Parathyroid adenoma (tissue), 2 donors: ENCODE results near the gene GPHA2.

Experiments used
- H2AFZ ChIP-seq: fragments of 300-600 bp; sonication (generic); one replicate; pipeline ENCODE4 v1.7.0; 2017; ENCODE audit warnings: antibody characterized with exemption, mild to moderate bottlenecking
- H3K27ac ChIP-seq: fragments of 300-600 bp; sonication (generic); one replicate; pipeline ENCODE4 v1.7.0; 2017
- H3K27me3 ChIP-seq: fragments of 300-600 bp; sonication (generic); one replicate; pipeline ENCODE4 v1.7.0; 2017; ENCODE audit warnings: low read length; ENCODE audit not compliant: control insufficient read depth, insufficient read depth
- H3K36me3 ChIP-seq: fragments of 300-600 bp; sonication (generic); one replicate; pipeline ENCODE4 v1.7.0; 2017; ENCODE audit warnings: low read length; ENCODE audit not compliant: control insufficient read depth, insufficient read depth
- H3K4me1 ChIP-seq: fragments of 300-600 bp; sonication (generic); one replicate; pipeline ENCODE4 v1.7.0; 2017; ENCODE audit warnings: control low read depth
- H3K4me2 ChIP-seq: fragments of 300-600 bp; sonication (generic); one replicate; pipeline ENCODE4 v1.7.0; 2017; ENCODE audit warnings: low read length
- H3K4me3 ChIP-seq: fragments of 300-600 bp; sonication (generic); one replicate; pipeline ENCODE4 v1.7.0; 2017; ENCODE audit warnings: low read depth, low read length
- H3K79me2 ChIP-seq: fragments of 300-600 bp; sonication (generic); one replicate; pipeline ENCODE4 v1.7.0; 2017; ENCODE audit warnings: control low read depth
- H3K9ac ChIP-seq: fragments of 300-600 bp; sonication (generic); one replicate; pipeline ENCODE4 v1.7.0; 2017; ENCODE audit warnings: mild to moderate bottlenecking
- H3K9me3 ChIP-seq: fragments of 300-600 bp; sonication (generic); one replicate; pipeline ENCODE4 v1.7.0; 2017; ENCODE audit warnings: low read length; ENCODE audit not compliant: control insufficient read depth
- TF ChIP-seq, protein P1 (sequence below): fragments of 300-600 bp; sonication (generic); IDR thresholded peaks from one replicate; pipeline ENCODE4 v1.7.0; 2017; ENCODE audit warnings: antibody characterized with exemption, mild to moderate bottlenecking
- donor health status: primary hyperparathyroidism.

The GPHA2 gene

GRCh38 chr11:64913171-64913727 is 22.4 kb downstream of the GPHA2 start:
- Histone ChIP-seq H3K9me3 (no peaks in the 10 kb centered on the region), H2AFZ (no peak overlapping the region), H3K4me2 (no peak overlapping the region), H3K9ac (no peak overlapping the region), H3K4me1 (no peaks in the 10 kb centered on the region), H3K4me3 (no peak overlapping the region), H3K36me3 (no peaks in the 10 kb centered on the region), H3K27ac (no peak overlapping the region), H3K27me3 (no peaks in the 10 kb centered on the region), H3K79me2 (no peaks in the 10 kb centered on the region)
- TF ChIP-seq, protein P1, sequence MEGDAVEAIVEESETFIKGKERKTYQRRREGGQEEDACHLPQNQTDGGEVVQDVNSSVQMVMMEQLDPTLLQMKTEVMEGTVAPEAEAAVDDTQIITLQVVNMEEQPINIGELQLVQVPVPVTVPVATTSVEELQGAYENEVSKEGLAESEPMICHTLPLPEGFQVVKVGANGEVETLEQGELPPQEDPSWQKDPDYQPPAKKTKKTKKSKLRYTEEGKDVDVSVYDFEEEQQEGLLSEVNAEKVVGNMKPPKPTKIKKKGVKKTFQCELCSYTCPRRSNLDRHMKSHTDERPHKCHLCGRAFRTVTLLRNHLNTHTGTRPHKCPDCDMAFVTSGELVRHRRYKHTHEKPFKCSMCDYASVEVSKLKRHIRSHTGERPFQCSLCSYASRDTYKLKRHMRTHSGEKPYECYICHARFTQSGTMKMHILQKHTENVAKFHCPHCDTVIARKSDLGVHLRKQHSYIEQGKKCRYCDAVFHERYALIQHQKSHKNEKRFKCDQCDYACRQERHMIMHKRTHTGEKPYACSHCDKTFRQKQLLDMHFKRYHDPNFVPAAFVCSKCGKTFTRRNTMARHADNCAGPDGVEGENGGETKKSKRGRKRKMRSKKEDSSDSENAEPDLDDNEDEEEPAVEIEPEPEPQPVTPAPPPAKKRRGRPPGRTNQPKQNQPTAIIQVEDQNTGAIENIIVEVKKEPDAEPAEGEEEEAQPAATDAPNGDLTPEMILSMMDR = no peak

GRCh38 chr11:64911689-64912088 is 24.0 kb downstream of the GPHA2 start:
- Histone ChIP-seq H3K27ac (no peak overlapping the region), H3K9me3 (no peaks in the 10 kb centered on the region), H3K4me2 (no peak overlapping the region), H3K36me3 (no peaks in the 10 kb centered on the region), H2AFZ (no peak overlapping the region), H3K27me3 (no peaks in the 10 kb centered on the region), H3K79me2 (no peaks in the 10 kb centered on the region), H3K4me1 (no peaks in the 10 kb centered on the region), H3K4me3 (no peak overlapping the region), H3K9ac (no peak overlapping the region)
- TF ChIP-seq, protein P1 = no peak

GRCh38 chr11:64911142-64911541 is 24.6 kb downstream of the GPHA2 start:
- H3K4me1 ChIP-seq = no peaks in the 10 kb centered on the region
- H2AFZ ChIP-seq = no peak overlapping the region
- H3K4me2 ChIP-seq = no peak overlapping the region
- TF ChIP-seq, protein P1 = no peak
- no peaks in the 10 kb centered on the region for H3K79me2 ChIP-seq
- no peak overlapping the region for H3K27ac ChIP-seq
- H3K36me3 ChIP-seq = no peaks in the 10 kb centered on the region
- no peaks in the 10 kb centered on the region for H3K27me3 ChIP-seq
- H3K9ac ChIP-seq = no peak overlapping the region
- no peaks in the 10 kb centered on the region for H3K9me3 ChIP-seq
- H3K4me3 ChIP-seq = no peak overlapping the region

GRCh38 chr11:64910451-64911093 is 25.1 kb downstream of the GPHA2 start:
- H2AFZ ChIP-seq = no peak overlapping the region
- no peak overlapping the region for H3K4me3 ChIP-seq
- no peak overlapping the region for H3K27ac ChIP-seq
- no peak overlapping the region for H3K4me2 ChIP-seq
- H3K9ac ChIP-seq = no peak overlapping the region
- H3K4me1 ChIP-seq = no peaks in the 10 kb centered on the region
- H3K79me2 ChIP-seq = no peaks in the 10 kb centered on the region
- H3K27me3 ChIP-seq = no peaks in the 10 kb centered on the region
- no peaks in the 10 kb centered on the region for H3K9me3 ChIP-seq
- H3K36me3 ChIP-seq = no peaks in the 10 kb centered on the region
- TF ChIP-seq, protein P1 = no peak
